ENCODE data around the gene EFCAB10.

- TF ChIP-seq, protein P1, sequence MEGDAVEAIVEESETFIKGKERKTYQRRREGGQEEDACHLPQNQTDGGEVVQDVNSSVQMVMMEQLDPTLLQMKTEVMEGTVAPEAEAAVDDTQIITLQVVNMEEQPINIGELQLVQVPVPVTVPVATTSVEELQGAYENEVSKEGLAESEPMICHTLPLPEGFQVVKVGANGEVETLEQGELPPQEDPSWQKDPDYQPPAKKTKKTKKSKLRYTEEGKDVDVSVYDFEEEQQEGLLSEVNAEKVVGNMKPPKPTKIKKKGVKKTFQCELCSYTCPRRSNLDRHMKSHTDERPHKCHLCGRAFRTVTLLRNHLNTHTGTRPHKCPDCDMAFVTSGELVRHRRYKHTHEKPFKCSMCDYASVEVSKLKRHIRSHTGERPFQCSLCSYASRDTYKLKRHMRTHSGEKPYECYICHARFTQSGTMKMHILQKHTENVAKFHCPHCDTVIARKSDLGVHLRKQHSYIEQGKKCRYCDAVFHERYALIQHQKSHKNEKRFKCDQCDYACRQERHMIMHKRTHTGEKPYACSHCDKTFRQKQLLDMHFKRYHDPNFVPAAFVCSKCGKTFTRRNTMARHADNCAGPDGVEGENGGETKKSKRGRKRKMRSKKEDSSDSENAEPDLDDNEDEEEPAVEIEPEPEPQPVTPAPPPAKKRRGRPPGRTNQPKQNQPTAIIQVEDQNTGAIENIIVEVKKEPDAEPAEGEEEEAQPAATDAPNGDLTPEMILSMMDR (IDR thresholded peaks at IDR 0.05 in 8 of 11, conservative IDR thresholded peaks at IDR 0.05 in 3 of 11) = no peak
- no peak for TF ChIP-seq POLR2AphosphoS5 (IDR thresholded peaks at IDR 0.05)
- no peak for TF ChIP-seq POLR2A (IDR thresholded peaks at IDR 0.05)
Observed at GRCh38 chr7:105524840-105525239, 56.5 kb downstream of the EFCAB10 start.

All from spleen (tissue), 7 donors.